Measurements from ENCODE around the gene ISG20. TPM values are rescaled to one million over a fixed set of nuclear protein-coding genes. Genes with fewer than 3 reads are reported as not detected.

Gene ISG20
- total and polyA plus RNA-seq, 2 donors (not counting 3 experiments of a cell fraction or from before 2014, with no cell fraction given) = 6.4 to 7.5 TPM

- Histone ChIP-seq H4K20me1 (replicated peaks; ENCODE audit: control insufficient read depth, extremely low read depth, insufficient read depth, low read length) (no peaks in the 10 kb centered on the region), H3K4me3 (replicated peaks in 1 of 3; ENCODE audit: insufficient read depth in 1 of 3, low read depth in 1 of 3, low read length in 3 of 3) (no peak overlapping the region), H3K4me2 (ENCODE audit: insufficient read depth, low read length) (no peak overlapping the region), H3K27me3 (ENCODE audit: control insufficient read depth in 2 of 2, insufficient read depth in 2 of 2, low read length in 2 of 2) (no peaks in the 10 kb centered on the region), H2AFZ (ENCODE audit: low read depth, low read length) (no peak overlapping the region), H3K79me2 (ENCODE audit: control insufficient read depth, insufficient read depth, low read length) (no peaks in the 10 kb centered on the region), H3K9me1 (replicated peaks; ENCODE audit: control insufficient read depth, extremely low read depth, insufficient read depth, low read length) (no peaks in the 10 kb centered on the region), H3K27ac (ENCODE audit: insufficient read depth, low read depth, low read length) (no peak overlapping the region), H3K36me3 (ENCODE audit: control insufficient read depth in 2 of 2, extremely low read depth in 1 of 2, insufficient read depth in 2 of 2, low read length in 2 of 2) (no peaks in the 10 kb centered on the region), H3K4me1 (ENCODE audit: control insufficient read depth, extremely low read depth, insufficient read depth, low read length) (no peaks in the 10 kb centered on the region), H3K9me3 (replicated peaks; ENCODE audit: control insufficient read depth, insufficient read depth, low read length) (no peaks in the 10 kb centered on the region), H3K9ac (replicated peaks; ENCODE audit: extremely low read depth, insufficient read depth, low read length) (no peak overlapping the region)
- dilution Hi-C loops (cut with MboI; ENCODE audit: extremely low pct_ligation_motif_present, low sequenced_read_pairs) (no loop called here), intact Hi-C loops (cut with micrococcal nuclease) (no loop called here)
- ChIA-PET CTCF (interaction anchor here (0.7 kb wide), 1 partner anchor 295 kb away, joined by 3 read pairs; no protein-coding TSS in a partner anchor), POLR2A (no interaction called here)
- FAIRE-seq (no peak), DNase-seq (ENCODE audit: low read depth, low spot score) (no peak)
- no TSS peak for BruUV-seq (replicated peaks)
- TF ChIP-seq EZH2 (IDR thresholded peaks at IDR 0.05; ENCODE audit: borderline replicate concordance, low read depth, low read length, severe bottlenecking) (no peak), POLR2AphosphoS5 (IDR thresholded peaks at IDR 0.05; ENCODE audit: insufficient read depth, low read depth, low read length) (no peak), FOS (IDR thresholded peaks at IDR 0.05; ENCODE audit: borderline replicate concordance, insufficient read depth, low read length) (no peak), GATA2 (IDR thresholded peaks at IDR 0.05; ENCODE audit: insufficient read depth, insufficient read length, low read depth, low read length) (no peak), POLR2A (IDR thresholded peaks at IDR 0.05; ENCODE audit: low read depth, low read length) (no peak), MYC (IDR thresholded peaks at IDR 0.05; ENCODE audit: low read depth, low read length) (no peak), JUN (IDR thresholded peaks at IDR 0.05; ENCODE audit: borderline replicate concordance, insufficient read depth, insufficient read length, low read depth) (no peak), MAX (IDR thresholded peaks at IDR 0.05; ENCODE audit: insufficient read depth, insufficient read length) (no peak)
- TF ChIP-seq, protein P1, sequence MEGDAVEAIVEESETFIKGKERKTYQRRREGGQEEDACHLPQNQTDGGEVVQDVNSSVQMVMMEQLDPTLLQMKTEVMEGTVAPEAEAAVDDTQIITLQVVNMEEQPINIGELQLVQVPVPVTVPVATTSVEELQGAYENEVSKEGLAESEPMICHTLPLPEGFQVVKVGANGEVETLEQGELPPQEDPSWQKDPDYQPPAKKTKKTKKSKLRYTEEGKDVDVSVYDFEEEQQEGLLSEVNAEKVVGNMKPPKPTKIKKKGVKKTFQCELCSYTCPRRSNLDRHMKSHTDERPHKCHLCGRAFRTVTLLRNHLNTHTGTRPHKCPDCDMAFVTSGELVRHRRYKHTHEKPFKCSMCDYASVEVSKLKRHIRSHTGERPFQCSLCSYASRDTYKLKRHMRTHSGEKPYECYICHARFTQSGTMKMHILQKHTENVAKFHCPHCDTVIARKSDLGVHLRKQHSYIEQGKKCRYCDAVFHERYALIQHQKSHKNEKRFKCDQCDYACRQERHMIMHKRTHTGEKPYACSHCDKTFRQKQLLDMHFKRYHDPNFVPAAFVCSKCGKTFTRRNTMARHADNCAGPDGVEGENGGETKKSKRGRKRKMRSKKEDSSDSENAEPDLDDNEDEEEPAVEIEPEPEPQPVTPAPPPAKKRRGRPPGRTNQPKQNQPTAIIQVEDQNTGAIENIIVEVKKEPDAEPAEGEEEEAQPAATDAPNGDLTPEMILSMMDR (IDR thresholded peaks at IDR 0.05; ENCODE audit: extremely low read depth in 1 of 2, insufficient read depth in 1 of 2, low read depth in 1 of 2, low read length in 2 of 2) = no peak
Measured at GRCh38 chr15:88686166-88686565, 47.4 kb downstream of the ISG20 start.

All from endothelial cell of umbilical vein (primary cell).